Urinary bladder (tissue), 4 donors: ENCODE results near the gene TMEM231. TPM values are rescaled to one million over a fixed set of nuclear protein-coding genes. Genes with fewer than 3 reads are reported as not detected.

Source experiments
- DNase-seq: peaks from one replicate; pipeline ENCODE4 v3.0.0-alpha.2; 2015; ENCODE audit errors: extremely low spot score
- H3K27ac ChIP-seq: one replicate; pipeline ENCODE4 v1.5.1; 2013; ENCODE audit warnings: low read depth, mild to moderate bottlenecking, moderate library complexity
- H3K36me3 ChIP-seq: one replicate; pipeline ENCODE4 v1.6.1; 2013; ENCODE audit warnings: mild to moderate bottlenecking, moderate library complexity; ENCODE audit not compliant: insufficient read depth
- H3K4me1 ChIP-seq: one replicate; pipeline ENCODE4 v1.6.1; 2013; ENCODE audit warnings: mild to moderate bottlenecking, moderate library complexity; ENCODE audit not compliant: insufficient read depth
- H3K4me3 ChIP-seq: one replicate; pipeline ENCODE4 v1.5.1; 2013; ENCODE audit warnings: low read depth, low read length
- WGBS: extraction: QIAGEN DNeasy Blood & Tissue Kit; methylation state at CpG from one replicate; pipeline ENCODE4 v1.1.7; 2013; 5-methylcytosine and 5-hydroxymethylcytosine counted together
- polyA plus RNA-seq: library from polyadenylated mRNA; stranded (reverse); fragments of 200-250 nt; gene quantifications from one replicate; pipeline ENCODE4 v1.2.3, GENCODE V29; 2013
- total RNA-seq: library from RNA; depleted of rRNA; stranded (reverse); fragments of >200 nt; gene quantifications from one replicate; pipeline ENCODE4 v1.2.3, GENCODE V29; 2014
- donor health status: healthy with polysubstance abuse.
- donor health status: healthy.

TMEM231 gene
- total and polyA plus RNA-seq, 2 donors, result 10.7 to 14.7 TPM

GRCh38 chr16:75578212-75578611 is 22.2 kb upstream of the TMEM231 start:
- DNase-seq, result no peak
- Histone ChIP-seq H3K36me3 (peaks cover 5% of the 10 kb centered on the region), H3K4me1 (no peaks in the 10 kb centered on the region), H3K27ac (no peak overlapping the region), H3K4me3 (no peak overlapping the region)
- 94% methylated on average over 7 of the region's 7 CpGs for WGBS

- DNase-seq, result no peak
- no peaks in the 10 kb centered on the region for H3K4me1 ChIP-seq
- no peak overlapping the region for H3K27ac ChIP-seq
- WGBS, result 47% methylated on average over 3 of the region's 3 CpGs
- no peak overlapping the region for H3K4me3 ChIP-seq
- H3K36me3 ChIP-seq, result peaks cover 5% of the 10 kb centered on the region
Measured at GRCh38 chr16:75576384-75576811, 20.3 kb upstream of the TMEM231 start.

- DNase-seq, result no peak
- H3K4me3 ChIP-seq, result no peak overlapping the region
- no peak overlapping the region for H3K27ac ChIP-seq
- 60% methylated on average over 3 of the region's 3 CpGs for WGBS
- no peaks in the 10 kb centered on the region for H3K4me1 ChIP-seq
- peaks cover 5% of the 10 kb centered on the region for H3K36me3 ChIP-seq
Measured at GRCh38 chr16:75575958-75576357, 19.9 kb upstream of the TMEM231 start.

- no peak for DNase-seq
- peaks cover 1% of the 10 kb centered on the region for H3K36me3 ChIP-seq
- WGBS, result 85% methylated on average over 5 of the region's 5 CpGs
- no peaks in the 10 kb centered on the region for H3K4me1 ChIP-seq
- no peak overlapping the region for H3K27ac ChIP-seq
- H3K4me3 ChIP-seq, result no peak overlapping the region
Measured at GRCh38 chr16:75573955-75574354, 17.9 kb upstream of the TMEM231 start.

- H3K27ac ChIP-seq, result no peak overlapping the region
- 75% methylated on average over 3 of the region's 3 CpGs for WGBS
- DNase-seq, result no peak
- no peaks in the 10 kb centered on the region for H3K4me1 ChIP-seq
- no peaks in the 10 kb centered on the region for H3K36me3 ChIP-seq
- no peak overlapping the region for H3K4me3 ChIP-seq
Measured at GRCh38 chr16:75572864-75573542, 17.0 kb upstream of the TMEM231 start.

- DNase-seq, result no peak
- Histone ChIP-seq H3K27ac (no peak overlapping the region), H3K36me3 (no peaks in the 10 kb centered on the region), H3K4me3 (no peak overlapping the region), H3K4me1 (no peaks in the 10 kb centered on the region)
- 65% methylated on average over 5 of the region's 5 CpGs for WGBS
Measured at GRCh38 chr16:75570396-75571065, 14.5 kb upstream of the TMEM231 start.

- Histone ChIP-seq H3K4me1 (no peaks in the 10 kb centered on the region), H3K27ac (no peak overlapping the region), H3K36me3 (no peaks in the 10 kb centered on the region), H3K4me3 (no peak overlapping the region)
- no peak for DNase-seq
- WGBS, result 85% methylated on average over 4 of the region's 4 CpGs
Measured at GRCh38 chr16:75567911-75568310, 11.9 kb upstream of the TMEM231 start.

- DNase-seq, result no peak
- under 1% methylated on average over 32 of the region's 32 CpGs for whole genome bisulfite sequencing
- Histone ChIP-seq H3K4me3 (peak overlapping the region; percentile 91), H3K36me3 (no peaks in the 10 kb centered on the region), H3K27ac (no peak overlapping the region), H3K4me1 (no peaks in the 10 kb centered on the region)
Measured at GRCh38 chr16:75566758-75567255, 10.8 kb upstream of the TMEM231 start.

- under 1% methylated on average over 69 of the region's 69 CpGs for WGBS
- DNase-seq, result peak; percentile 74
- H3K36me3 ChIP-seq, result no peaks in the 10 kb centered on the region
- H3K4me3 ChIP-seq, result peak within 1 kb of the TSS; percentile 91
- H3K27ac ChIP-seq, result peak within 1 kb of the TSS; percentile 49
- H3K4me1 ChIP-seq, result no peaks in the 10 kb centered on the region
Measured at GRCh38 chr16:75566040-75566757, 10.1 kb upstream of the TMEM231 start, which contains the start of gene GABARAPL2. Gene GABARAPL2, plus strand, starts transcription at chr16:75566379. Its CDS starts 108 bp downstream, at chr16:75566487.

- peak overlapping the region; percentile 49 for H3K27ac ChIP-seq
- WGBS, result 18% methylated on average over 15 of the region's 15 CpGs
- no peaks in the 10 kb centered on the region for H3K36me3 ChIP-seq
- H3K4me1 ChIP-seq, result no peaks in the 10 kb centered on the region
- DNase-seq, result no peak
- peak overlapping the region; percentile 91 for H3K4me3 ChIP-seq
Measured at GRCh38 chr16:75565640-75566039, 9.6 kb upstream of the TMEM231 start.

GRCh38 chr16:75559564-75560372 is 3.7 kb upstream of the TMEM231 start:
- DNase-seq, result no peak
- 44% methylated on average over 10 of the region's 10 CpGs for WGBS

GRCh38 chr16:75558846-75559401 is 2.9 kb upstream of the TMEM231 start:
- peaks cover 1% of the 10 kb centered on the region for H3K4me1 ChIP-seq
- H3K27ac ChIP-seq, result no peak overlapping the region
- no peaks in the 10 kb centered on the region for H3K36me3 ChIP-seq
- 73% methylated on average over 2 of the region's 2 CpGs for WGBS
- no peak for DNase-seq
- no peak overlapping the region for H3K4me3 ChIP-seq

More at GRCh38 chr16:75559564-75560372, 3.7 kb upstream of the TMEM231 start:
- Histone ChIP-seq H3K27ac (no peak overlapping the region), H3K4me3 (no peak overlapping the region), H3K4me1 (peaks cover 1% of the 10 kb centered on the region), H3K36me3 (no peaks in the 10 kb centered on the region)
